Panc1 (cell line): ENCODE data around the gene KRTAP4-12. TPM values are rescaled to one million over a fixed set of nuclear protein-coding genes. Genes with fewer than 3 reads are reported as not detected.

ENCODE experiments used
- ATAC-seq: fragments of 200-7000 bp; cut with Tn5 transposase; 2 replicates; pipeline ENCODE4 v1.9.1; 2020; ENCODE audit warnings: mild to moderate bottlenecking, moderate library complexity
- BruUV-seq: library from RNA; stranded (reverse); fragments of 400-500 nt; replicated peaks from 2 replicates; lab custom pipeline; 2021; lab: Mats Ljungman, UMichigan
- CTCF ChIA-PET: fragments of 300-600 bp; sonication (Branson Sonifier 250); formaldehyde crosslinking; loops from one replicate; lab custom pipeline; 2022; ENCODE audit warnings: antibody characterized with exemption; lab: Charles Lee
- POLR2A ChIA-PET: fragments of 300-600 bp; sonication (Branson Sonifier 250); formaldehyde crosslinking; loops from one replicate; lab custom pipeline; 2022; ENCODE audit warnings: antibody characterized with exemption; lab: Charles Lee
- DNase-seq: peaks from one replicate; pipeline ENCODE4 v3.0.0-alpha.2; 2010; ENCODE audit warnings: low read depth, low spot score
- H3K27ac ChIP-seq: 2 replicates; pipeline ENCODE4 v1.5.1; 2011; ENCODE audit warnings: mild to moderate bottlenecking, low read length, inconsistent platforms
- H3K27me3 ChIP-seq: fragments of 200-500 bp; sonication (Bioruptor generic); 2 replicates; pipeline ENCODE4 v1.6.0; 2014; ENCODE audit warnings: low read length, inconsistent platforms; ENCODE audit not compliant: control insufficient read depth, insufficient read depth
- H3K36me3 ChIP-seq: fragments of 200-500 bp; sonication (Bioruptor generic); 2 replicates; pipeline ENCODE4 v1.5.1; 2014; ENCODE audit warnings: inconsistent platforms, mild to moderate bottlenecking, low read length, moderate library complexity; ENCODE audit not compliant: control insufficient read depth, insufficient read depth
- H3K4me1 ChIP-seq: 2 replicates; pipeline ENCODE4 v1.5.1; 2011; ENCODE audit warnings: inconsistent platforms, mild to moderate bottlenecking, low read length, moderate library complexity; ENCODE audit not compliant: control insufficient read depth, insufficient read depth
- H3K4me3 ChIP-seq, 2 experiments: 2 replicates each; pipeline ENCODE4 v1.5.1; 2011 to 2012; ENCODE audit warnings: low read depth in 2 of 2, low read length in 2 of 2, mild to moderate bottlenecking in 2 of 2, inconsistent platforms in 1 of 2, moderate library complexity in 1 of 2
- H3K9me3 ChIP-seq: fragments of 200-500 bp; sonication (Bioruptor generic); 2 replicates; pipeline ENCODE4 v1.5.1; 2014; ENCODE audit warnings: low read depth, mild to moderate bottlenecking, inconsistent platforms, low read length, moderate library complexity; ENCODE audit not compliant: control insufficient read depth, insufficient read depth
- CTCF ChIP-seq: fragments of 450-650 bp; IDR thresholded peaks from 2 replicates; pipeline ENCODE4 v1.5.1; 2017; ENCODE audit warnings: mild to moderate bottlenecking
- POLR2AphosphoS5 ChIP-seq: IDR thresholded peaks from 2 replicates; pipeline ENCODE4 v1.6.1; 2012; ENCODE audit warnings: mild to moderate bottlenecking, low read depth, low read length, moderate library complexity
- REST ChIP-seq, 2 experiments: IDR thresholded peaks; 2 replicates each; pipeline ENCODE4 v1.6.1; 2011 to 2012; ENCODE audit warnings: low read depth in 2 of 2, control low read depth in 1 of 2, low read length in 1 of 2, mild to moderate bottlenecking in 1 of 2, moderate library complexity in 1 of 2; ENCODE audit not compliant: insufficient read depth in 1 of 2
- SIN3A ChIP-seq: IDR thresholded peaks from 2 replicates; pipeline ENCODE4 v1.6.1; 2012; ENCODE audit warnings: low read depth, mild to moderate bottlenecking, low read length, moderate library complexity, borderline replicate concordance; ENCODE audit not compliant: insufficient read depth
- TCF7L2 ChIP-seq: IDR thresholded peaks from 2 replicates; pipeline ENCODE4 v1.6.1; 2011; ENCODE audit warnings: mild to moderate bottlenecking, low read depth, low read length, inconsistent platforms
- in situ Hi-C: cut with HindIII; loops from 2 replicates; pipeline ENCODE4 v1.10.0; 2016; ENCODE audit warnings: low sequenced_read_pairs, low pct_unique_long_range_greater_than_20kb
- intact Hi-C: fragments of 100-400 bp; cut with micrococcal nuclease; formaldehyde crosslinking; loops from one replicate; pipeline ENCODE4 v1.10.0; 2022; ENCODE audit not compliant: unreplicated experiment
- total RNA-seq: library from RNA; stranded (reverse); gene quantifications from one replicate; pipeline ENCODE4 v1.2.1, GENCODE V29; 2021; ENCODE audit not compliant: unreplicated experiment

KRTAP4-12 gene
- total RNA-seq, 1 experiment from 2014 or later: not detected

- ChIA-PET CTCF (interaction anchor here (0.5 kb wide), 1 partner anchor 9 kb away, joined by 3 read pairs; no protein-coding TSS in a partner anchor), POLR2A (no interaction called here)
- no peak for ATAC-seq
- DNase-seq: no peak
- intact Hi-C loops (no loop called here), in situ Hi-C loops (no loop called here)
- no peaks in the 10 kb centered on the region for H3K4me1 ChIP-seq
- no peak overlapping the region for H3K27ac ChIP-seq
- no peak overlapping the region for H3K4me3 ChIP-seq
- no TSS peak for BruUV-seq
- no peaks in the 10 kb centered on the region for H3K9me3 ChIP-seq
- no peaks in the 10 kb centered on the region for H3K36me3 ChIP-seq
- H3K27me3 ChIP-seq: 0 out of 2 replicates have a peak, but pooled peaks cover 2% of the 10 kb centered on the region
- TF ChIP-seq POLR2AphosphoS5: no peak
- TF ChIP-seq REST (IDR thresholded peaks at IDR 0.05; ENCODE audit: insufficient read depth in 1 of 2, low read depth in 2 of 2, low read length in 1 of 2): no peak
- no peak for TF ChIP-seq CTCF
- no peak for TF ChIP-seq SIN3A
- TF ChIP-seq TCF7L2: no peak
Measured at GRCh38 chr17:41073676-41074075, 50.3 kb downstream of the KRTAP4-12 start.

Other genes with a start within 250 kb of the KRTAP4-12 start
- gene KRT20, start 238.9 kb downstream of the KRTAP4-12 start, total RNA-seq: 0.13 TPM
- gene KRT23, start 186.5 kb downstream of the KRTAP4-12 start, total RNA-seq: not detected
- gene KRT39, start 157.2 kb downstream of the KRTAP4-12 start, total RNA-seq: not detected
- gene KRT40, start 139.9 kb downstream of the KRTAP4-12 start, total RNA-seq: not detected
- gene KRTAP3-3, start 130.0 kb downstream of the KRTAP4-12 start, total RNA-seq: not detected
- not detected for gene KRTAP3-2, start 124.3 kb downstream of the KRTAP4-12 start, total RNA-seq
- not detected for gene KRTAP3-1, start 115.1 kb downstream of the KRTAP4-12 start, total RNA-seq
- gene KRTAP1-5, start 97.0 kb downstream of the KRTAP4-12 start, total RNA-seq: not detected
- not detected for gene KRTAP1-4, start 94.0 kb downstream of the KRTAP4-12 start, total RNA-seq
- gene KRTAP1-3, start 89.3 kb downstream of the KRTAP4-12 start, total RNA-seq: not detected
- not detected for gene KRTAP1-1, start 82.7 kb downstream of the KRTAP4-12 start, total RNA-seq
- gene KRTAP2-1, start 76.9 kb downstream of the KRTAP4-12 start, total RNA-seq: not detected
- not detected for gene KRTAP2-2, start 69.0 kb downstream of the KRTAP4-12 start, total RNA-seq
- gene KRTAP2-3, start 64.1 kb downstream of the KRTAP4-12 start, total RNA-seq: not detected
- gene KRTAP2-4, start 58.3 kb downstream of the KRTAP4-12 start, total RNA-seq: not detected
- not detected for gene KRTAP4-7, start 40.0 kb downstream of the KRTAP4-12 start, total RNA-seq
- gene KRTAP4-8, start 26.0 kb downstream of the KRTAP4-12 start, total RNA-seq: not detected
- not detected for gene KRTAP4-16, start 22.0 kb downstream of the KRTAP4-12 start, total RNA-seq
- not detected for gene KRTAP4-9, start 18.8 kb downstream of the KRTAP4-12 start, total RNA-seq
- gene KRTAP4-11, start 5.8 kb downstream of the KRTAP4-12 start, total RNA-seq: not detected
- gene KRTAP4-6, start 16.4 kb upstream of the KRTAP4-12 start, total RNA-seq: not detected
- gene KRTAP4-5, start 25.6 kb upstream of the KRTAP4-12 start, total RNA-seq: not detected
- gene KRTAP4-4, start 36.6 kb upstream of the KRTAP4-12 start, total RNA-seq: not detected
- gene KRTAP4-3, start 44.0 kb upstream of the KRTAP4-12 start, total RNA-seq: not detected
- gene KRTAP4-2, start 54.0 kb upstream of the KRTAP4-12 start, total RNA-seq: not detected
- not detected for gene KRTAP4-1, start 60.7 kb upstream of the KRTAP4-12 start, total RNA-seq
- gene KRTAP9-1, start 65.7 kb upstream of the KRTAP4-12 start, total RNA-seq: not detected
- gene KRTAP9-2, start 102.5 kb upstream of the KRTAP4-12 start, total RNA-seq: not detected
- not detected for gene KRTAP9-3, start 108.3 kb upstream of the KRTAP4-12 start, total RNA-seq
- gene KRTAP9-8, start 113.8 kb upstream of the KRTAP4-12 start, total RNA-seq: not detected
- gene KRTAP9-4, start 125.5 kb upstream of the KRTAP4-12 start, total RNA-seq: not detected
- not detected for gene KRTAP9-9, start 131.2 kb upstream of the KRTAP4-12 start, total RNA-seq
- not detected for gene KRTAP9-6, start 141.2 kb upstream of the KRTAP4-12 start, total RNA-seq
- gene KRTAP9-7, start 151.5 kb upstream of the KRTAP4-12 start, total RNA-seq: not detected
- not detected for gene KRTAP29-1, start 178.7 kb upstream of the KRTAP4-12 start, total RNA-seq
- gene KRTAP16-1, start 185.1 kb upstream of the KRTAP4-12 start, total RNA-seq: not detected
- gene KRTAP17-1, start 191.5 kb upstream of the KRTAP4-12 start, total RNA-seq: not detected
- gene KRT33A, start 226.6 kb upstream of the KRTAP4-12 start, total RNA-seq: not detected
- not detected for gene KRT33B, start 245.6 kb upstream of the KRTAP4-12 start, total RNA-seq